OCI-LY7 (cell line): Measurements from ENCODE around the gene TCEAL4. TPM values are rescaled to one million over a fixed set of nuclear protein-coding genes. Genes with fewer than 3 reads are reported as not detected.

ENCODE experiments used
- BruUV-seq: library from RNA; stranded (reverse); fragments of 400-500 nt; replicated peaks from 2 replicates; lab custom pipeline; 2021; lab: Mats Ljungman, UMichigan
- CTCF ChIA-PET: fragments of 300-600 bp; sonication (Branson Sonifier 250); formaldehyde crosslinking; loops from one replicate; lab custom pipeline; 2022; ENCODE audit warnings: antibody characterized with exemption; ENCODE audit not compliant: unreplicated experiment; lab: Charles Lee
- POLR2A ChIA-PET: fragments of 300-600 bp; sonication (Branson Sonifier 250); formaldehyde crosslinking; loops from one replicate; lab custom pipeline; 2022; ENCODE audit warnings: antibody characterized with exemption; lab: Charles Lee
- DNase-seq: peaks from one replicate; pipeline ENCODE4 v3.0.0-alpha.2; 2015; ENCODE audit warnings: low spot score
- H2AFZ ChIP-seq: fragments of 200-600 bp; sonication (generic), shearing (Covaris generic); 2 replicates; pipeline ENCODE4 v1.6.1; 2014; ENCODE audit warnings: mild to moderate bottlenecking, antibody characterized with exemption, low read length, moderate library complexity
- H3K27ac ChIP-seq: fragments of 200-600 bp; sonication (generic); 2 replicates; pipeline ENCODE4 v1.5.1; 2014; ENCODE audit warnings: mixed run types, low read depth, mild to moderate bottlenecking, moderate library complexity, low read length, inconsistent platforms; ENCODE audit not compliant: poor library complexity, severe bottlenecking
- H3K36me3 ChIP-seq: fragments of 200-600 bp; sonication (generic); 2 replicates; pipeline ENCODE4 v1.6.1; 2014; ENCODE audit warnings: mild to moderate bottlenecking, antibody characterized with exemption, low read length, moderate library complexity, mixed read lengths; ENCODE audit not compliant: insufficient read depth
- H3K4me1 ChIP-seq: fragments of 200-600 bp; sonication (generic); 2 replicates; pipeline ENCODE4 v1.5.1; 2014; ENCODE audit warnings: mild to moderate bottlenecking, low read length; ENCODE audit not compliant: insufficient read depth, poor library complexity, severe bottlenecking
- H3K4me2 ChIP-seq: fragments of 200-600 bp; sonication (generic); 2 replicates; pipeline ENCODE4 v1.6.1; 2014; ENCODE audit warnings: mild to moderate bottlenecking, low read length
- H3K4me3 ChIP-seq: fragments of 200-600 bp; sonication (generic); 2 replicates; pipeline ENCODE4 v1.5.1; 2014; ENCODE audit warnings: mild to moderate bottlenecking, low read depth, low read length; ENCODE audit not compliant: poor library complexity, severe bottlenecking
- H3K79me2 ChIP-seq: fragments of 200-600 bp; sonication (generic); 2 replicates; pipeline ENCODE4 v1.6.1; 2016; ENCODE audit warnings: low read depth, mild to moderate bottlenecking, low read length, moderate library complexity, mixed read lengths; ENCODE audit not compliant: insufficient read depth
- H3K9me2 ChIP-seq: fragments of 200-600 bp; sonication (generic); 2 replicates; pipeline ENCODE4 v1.6.1; 2016; ENCODE audit warnings: mild to moderate bottlenecking, low read length, mixed read lengths; ENCODE audit not compliant: insufficient read depth
- H3K9me3 ChIP-seq: fragments of 200-600 bp; sonication (generic); 2 replicates; pipeline ENCODE4 v1.6.1; 2014; ENCODE audit warnings: mild to moderate bottlenecking, mixed run types, low read length, mixed read lengths
- H4K20me1 ChIP-seq: fragments of 200-600 bp; sonication (generic); 2 replicates; pipeline ENCODE4 v1.6.1; 2014; ENCODE audit warnings: mild to moderate bottlenecking, antibody characterized with exemption, low read length, moderate library complexity, mixed read lengths; ENCODE audit not compliant: insufficient read depth
- EZH2phosphoT487 ChIP-seq: fragments of 200-600 bp; sonication (generic); IDR thresholded peaks from 2 replicates; pipeline ENCODE4 v1.6.1; 2018; ENCODE audit warnings: low read depth, borderline replicate concordance, mild to moderate bottlenecking, mixed run types, antibody characterized with exemption, low read length, moderate library complexity, mixed read lengths
- intact Hi-C: fragments of 100-400 bp; cut with micrococcal nuclease; formaldehyde crosslinking; loops from one replicate; pipeline ENCODE4 v1.10.0; 2022; ENCODE audit not compliant: unreplicated experiment
- total RNA-seq, 2 experiments: library from RNA; depleted of rRNA in 1 of 2; stranded (reverse); fragments of >200 nt in 1 of 2; shearing (Covaris generic) in 1 of 2; gene quantifications; 2 replicates each; pipeline ENCODE4 v1.2.3, GENCODE V29; 2014 to 2022
- TF ChIP-seq, protein P1 (sequence below): fragments of 200-600 bp; sonication (generic); conservative IDR thresholded peaks from 2 replicates; pipeline ENCODE4 v1.5.1; 2014; ENCODE audit warnings: mild to moderate bottlenecking, antibody characterized with exemption, low read length, moderate library complexity, mixed read lengths

TCEAL4 gene
- total RNA-seq, 2 experiments from 2014 or later = 4.5 to 8.8 TPM

DNA sequence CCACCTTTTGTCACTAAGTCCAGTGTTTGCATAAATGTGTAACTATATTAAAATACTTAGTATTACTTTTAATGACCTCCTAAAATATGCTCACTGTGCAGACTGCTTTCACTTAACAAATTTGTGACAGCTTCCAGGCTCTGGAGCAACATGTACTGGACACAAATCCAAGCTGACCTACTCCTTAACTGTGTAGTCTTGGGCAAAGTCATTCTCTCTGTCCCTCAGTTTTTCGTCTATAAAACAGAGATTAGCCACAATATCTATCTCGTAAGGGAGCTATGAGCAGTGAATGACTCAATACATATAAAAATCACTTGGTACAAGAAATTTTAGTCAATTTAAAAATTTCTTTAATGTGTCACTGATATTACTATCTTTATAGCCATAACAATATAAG lies 45.6 kb upstream of the TCEAL4 start:
- DNase-seq = no peak
- Histone ChIP-seq H3K4me3 (no peak overlapping the region), H4K20me1 (no peaks in the 10 kb centered on the region), H2AFZ (no peak overlapping the region), H3K9me3 (no peaks in the 10 kb centered on the region), H3K36me3 (no peaks in the 10 kb centered on the region), H3K79me2 (no peaks in the 10 kb centered on the region), H3K27ac (no peak overlapping the region), H3K4me2 (no peak overlapping the region), H3K9me2 (no peaks in the 10 kb centered on the region), H3K4me1 (no peaks in the 10 kb centered on the region)
- ChIA-PET CTCF (no interaction called here), POLR2A (no interaction called here)
- no TSS peak for BruUV-seq
- TF ChIP-seq, protein P1, sequence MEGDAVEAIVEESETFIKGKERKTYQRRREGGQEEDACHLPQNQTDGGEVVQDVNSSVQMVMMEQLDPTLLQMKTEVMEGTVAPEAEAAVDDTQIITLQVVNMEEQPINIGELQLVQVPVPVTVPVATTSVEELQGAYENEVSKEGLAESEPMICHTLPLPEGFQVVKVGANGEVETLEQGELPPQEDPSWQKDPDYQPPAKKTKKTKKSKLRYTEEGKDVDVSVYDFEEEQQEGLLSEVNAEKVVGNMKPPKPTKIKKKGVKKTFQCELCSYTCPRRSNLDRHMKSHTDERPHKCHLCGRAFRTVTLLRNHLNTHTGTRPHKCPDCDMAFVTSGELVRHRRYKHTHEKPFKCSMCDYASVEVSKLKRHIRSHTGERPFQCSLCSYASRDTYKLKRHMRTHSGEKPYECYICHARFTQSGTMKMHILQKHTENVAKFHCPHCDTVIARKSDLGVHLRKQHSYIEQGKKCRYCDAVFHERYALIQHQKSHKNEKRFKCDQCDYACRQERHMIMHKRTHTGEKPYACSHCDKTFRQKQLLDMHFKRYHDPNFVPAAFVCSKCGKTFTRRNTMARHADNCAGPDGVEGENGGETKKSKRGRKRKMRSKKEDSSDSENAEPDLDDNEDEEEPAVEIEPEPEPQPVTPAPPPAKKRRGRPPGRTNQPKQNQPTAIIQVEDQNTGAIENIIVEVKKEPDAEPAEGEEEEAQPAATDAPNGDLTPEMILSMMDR = no peak
- TF ChIP-seq EZH2phosphoT487 = no peak
- intact Hi-C loops = no loop called here

DNA sequence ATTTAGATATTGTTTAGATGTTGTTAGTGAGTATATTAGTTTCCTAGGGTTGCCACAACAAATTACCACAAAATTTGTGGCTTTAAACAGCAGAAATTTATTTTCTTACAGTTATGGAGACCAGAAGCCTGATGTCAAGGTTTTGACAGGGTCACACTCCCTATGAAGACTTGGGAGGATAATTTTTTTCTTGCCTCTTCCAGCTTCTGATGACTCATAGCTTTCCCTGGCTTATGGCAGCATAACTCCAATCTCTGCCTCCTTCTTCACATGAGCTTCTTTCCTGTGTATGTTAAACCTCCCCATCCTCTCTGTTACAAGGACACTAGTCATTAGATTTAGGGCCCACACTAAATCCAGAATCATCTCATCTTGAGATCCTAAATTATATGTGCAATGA lies 45.2 kb upstream of the TCEAL4 start:
- no peaks in the 10 kb centered on the region for H3K36me3 ChIP-seq
- DNase-seq = no peak
- no peak overlapping the region for H3K4me3 ChIP-seq
- no peaks in the 10 kb centered on the region for H3K9me3 ChIP-seq
- CTCF ChIA-PET = no interaction called here
- no TSS peak for BruUV-seq
- H3K27ac ChIP-seq = no peak overlapping the region
- POLR2A ChIA-PET = no interaction called here
- no peaks in the 10 kb centered on the region for H3K4me1 ChIP-seq
- H3K79me2 ChIP-seq = no peaks in the 10 kb centered on the region
- no peak for TF ChIP-seq EZH2phosphoT487
- TF ChIP-seq, protein P1 = no peak
- intact Hi-C loops = no loop called here
- no peaks in the 10 kb centered on the region for H3K9me2 ChIP-seq
- H2AFZ ChIP-seq = no peak overlapping the region
- no peak overlapping the region for H3K4me2 ChIP-seq
- H4K20me1 ChIP-seq = no peaks in the 10 kb centered on the region

DNA sequence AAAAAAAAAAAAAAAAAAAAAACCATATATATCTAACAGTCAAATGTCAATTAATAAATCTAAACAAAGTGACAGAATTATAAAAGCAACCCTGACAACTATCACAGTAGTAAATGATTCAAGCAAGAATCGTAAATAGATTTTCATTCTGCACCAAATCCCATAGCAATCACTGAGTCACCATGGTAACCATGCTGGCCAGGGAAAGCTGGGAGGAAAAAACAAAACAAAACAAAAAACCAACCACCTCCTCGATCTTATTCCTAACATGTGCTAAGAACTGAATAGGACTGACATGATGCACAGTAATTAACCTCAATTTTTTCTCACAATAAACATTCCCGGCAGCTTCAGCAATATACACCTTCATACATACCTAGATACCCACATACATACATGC lies 35.4 kb upstream of the TCEAL4 start:
- ChIA-PET POLR2A (no interaction called here), CTCF (no interaction called here)
- Histone ChIP-seq H3K9me3 (no peaks in the 10 kb centered on the region), H3K4me1 (no peaks in the 10 kb centered on the region), H3K36me3 (no peaks in the 10 kb centered on the region), H3K9me2 (no peaks in the 10 kb centered on the region), H3K79me2 (no peaks in the 10 kb centered on the region), H2AFZ (no peak overlapping the region), H3K27ac (no peak overlapping the region), H3K4me2 (no peak overlapping the region), H4K20me1 (no peaks in the 10 kb centered on the region), H3K4me3 (no peak overlapping the region)
- intact Hi-C loops = no loop called here
- BruUV-seq = no TSS peak
- no peak for DNase-seq
- TF ChIP-seq, protein P1 = no peak
- no peak for TF ChIP-seq EZH2phosphoT487
